T-helper 2 cell treated with Interferon-gamma antibody and Interleukin-4, amounts not matched to agents 5 μg/mL and 100 μg/mL, for 36 hours (primary cell): ENCODE results near the gene SH3BP4.
"Not testable (repeated sequence)": the region's sequence is repeated elsewhere in the genome, so short reads cannot be mapped to it uniquely, and the experiment has no call there.

ENCODE experiments used
- DNase-seq: peaks from one replicate; pipeline ENCODE4 v3.0.0; 2021; ENCODE audit warnings: low spot score
- H3K27ac Mint-ChIP-seq: one replicate; pipeline ENCODE4 v1.8.0; 2021; ENCODE audit warnings: mild to moderate bottlenecking, mixed read lengths
- H3K27me3 Mint-ChIP-seq: one replicate; pipeline ENCODE4 v1.8.0; 2021; ENCODE audit warnings: low read depth, mixed read lengths
- H3K36me3 Mint-ChIP-seq: one replicate; pipeline ENCODE4 v1.8.0; 2021; ENCODE audit warnings: low read depth, mixed read lengths
- H3K4me1 Mint-ChIP-seq: one replicate; pipeline ENCODE4 v1.8.0; 2021; ENCODE audit warnings: low read depth, mixed read lengths
- H3K4me3 Mint-ChIP-seq: one replicate; pipeline ENCODE4 v1.8.0; 2022; ENCODE audit warnings: mild to moderate bottlenecking, moderate library complexity, mixed read lengths
- H3K9me3 Mint-ChIP-seq: one replicate; pipeline ENCODE4 v1.8.0; 2021; ENCODE audit warnings: mixed read lengths

Gene SH3BP4

DNA sequence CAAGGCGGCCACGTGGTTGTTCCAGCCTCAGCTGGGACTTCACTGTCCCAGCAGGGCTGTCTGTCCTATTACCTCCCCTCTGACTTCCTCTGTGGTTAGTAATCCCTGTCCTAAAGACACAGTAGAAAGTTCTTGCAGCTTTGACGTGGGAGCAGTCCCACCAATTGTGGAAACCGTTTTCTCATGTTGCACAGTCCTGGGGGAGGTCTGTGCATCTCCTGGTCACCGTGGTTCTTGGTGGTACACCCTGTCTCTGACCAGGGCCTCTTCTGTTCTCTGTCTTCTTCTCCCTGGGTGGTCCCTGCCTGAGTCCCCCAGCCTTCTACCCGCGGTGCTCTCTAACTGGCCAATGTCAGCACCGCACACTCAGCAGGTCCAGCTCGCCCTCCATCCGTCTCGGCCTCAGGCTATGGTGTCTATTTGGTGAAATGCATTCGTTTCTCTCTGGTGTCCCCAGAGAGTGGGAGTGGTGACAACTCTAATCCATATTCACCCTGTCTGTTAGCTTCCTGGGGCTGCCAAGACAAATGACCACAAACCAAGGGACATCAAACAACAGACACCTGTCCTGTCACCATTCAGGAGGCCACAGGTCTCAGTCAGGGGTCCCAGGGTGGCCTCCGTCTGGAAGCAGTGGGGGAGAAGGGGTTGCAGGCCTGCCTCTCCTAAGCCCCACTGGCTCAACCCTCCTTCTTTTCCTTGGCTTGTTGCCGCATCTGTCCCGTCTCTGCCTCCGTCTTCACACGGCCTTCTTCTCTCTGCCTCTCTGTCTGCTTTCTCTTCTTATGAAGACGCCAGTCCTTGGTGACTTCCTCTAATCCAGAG, 99.8 kb downstream of the SH3BP4 start:
- Mint-ChIP-seq H3K27ac (no peak overlapping the region), H3K27me3 (peaks cover 2% of the 10 kb centered on the region), H3K4me3 (no peak overlapping the region), H3K4me1 (no peaks in the 10 kb centered on the region), H3K36me3 (no peaks in the 10 kb centered on the region), H3K9me3 (no peaks in the 10 kb centered on the region)
- no peak for DNase-seq

- DNase-seq, result no peak
- no peaks in the 10 kb centered on the region for H3K4me1 Mint-ChIP-seq
- H3K36me3 Mint-ChIP-seq, result no peaks in the 10 kb centered on the region
- no peaks in the 10 kb centered on the region for H3K9me3 Mint-ChIP-seq
- H3K27ac Mint-ChIP-seq, result no peak overlapping the region
- no peaks in the 10 kb centered on the region for H3K27me3 Mint-ChIP-seq
- no peak overlapping the region for H3K4me3 Mint-ChIP-seq
Measured at GRCh38 chr2:235052514-235053354, 100.9 kb downstream of the SH3BP4 start.

GRCh38 chr2:235053651-235054050, 101.8 kb downstream of the SH3BP4 start:
- H3K9me3 Mint-ChIP-seq, result no peaks in the 10 kb centered on the region
- H3K4me3 Mint-ChIP-seq, result no peak overlapping the region
- DNase-seq, result no peak
- no peaks in the 10 kb centered on the region for H3K4me1 Mint-ChIP-seq
- H3K27me3 Mint-ChIP-seq, result no peaks in the 10 kb centered on the region
- no peak overlapping the region for H3K27ac Mint-ChIP-seq
- no peaks in the 10 kb centered on the region for H3K36me3 Mint-ChIP-seq

DNA sequence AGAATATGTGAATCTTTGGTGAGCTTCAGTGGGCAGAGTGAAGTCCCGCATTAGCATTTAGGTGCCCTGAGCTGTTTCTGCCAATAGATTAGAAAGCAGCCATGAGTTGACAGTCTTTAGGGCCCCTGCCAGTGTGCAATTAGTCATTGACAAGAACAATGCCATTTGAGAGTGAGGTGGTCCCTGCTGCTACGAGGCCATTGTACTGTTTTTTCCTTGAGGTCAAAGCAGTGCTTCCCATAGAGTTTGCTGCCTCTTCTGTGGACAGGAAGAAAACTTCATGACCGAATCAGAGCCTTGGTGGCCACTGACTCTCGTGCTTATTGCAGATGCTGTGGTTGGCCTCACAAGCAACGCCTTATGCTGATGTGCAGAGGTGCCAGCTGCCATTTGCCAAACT, 102.7 kb downstream of the SH3BP4 start:
- H3K27ac Mint-ChIP-seq, result no peak overlapping the region
- no peaks in the 10 kb centered on the region for H3K9me3 Mint-ChIP-seq
- H3K4me1 Mint-ChIP-seq, result no peaks in the 10 kb centered on the region
- no peaks in the 10 kb centered on the region for H3K36me3 Mint-ChIP-seq
- DNase-seq, result no peak
- H3K27me3 Mint-ChIP-seq, result no peaks in the 10 kb centered on the region
- H3K4me3 Mint-ChIP-seq, result no peak overlapping the region

GRCh38 chr2:235054919-235055318, 103.1 kb downstream of the SH3BP4 start:
- H3K9me3 Mint-ChIP-seq, result no peaks in the 10 kb centered on the region
- no peak overlapping the region for H3K4me3 Mint-ChIP-seq
- H3K36me3 Mint-ChIP-seq, result no peaks in the 10 kb centered on the region
- no peak overlapping the region for H3K27ac Mint-ChIP-seq
- DNase-seq, result no peak
- no peaks in the 10 kb centered on the region for H3K27me3 Mint-ChIP-seq
- H3K4me1 Mint-ChIP-seq, result no peaks in the 10 kb centered on the region

DNA sequence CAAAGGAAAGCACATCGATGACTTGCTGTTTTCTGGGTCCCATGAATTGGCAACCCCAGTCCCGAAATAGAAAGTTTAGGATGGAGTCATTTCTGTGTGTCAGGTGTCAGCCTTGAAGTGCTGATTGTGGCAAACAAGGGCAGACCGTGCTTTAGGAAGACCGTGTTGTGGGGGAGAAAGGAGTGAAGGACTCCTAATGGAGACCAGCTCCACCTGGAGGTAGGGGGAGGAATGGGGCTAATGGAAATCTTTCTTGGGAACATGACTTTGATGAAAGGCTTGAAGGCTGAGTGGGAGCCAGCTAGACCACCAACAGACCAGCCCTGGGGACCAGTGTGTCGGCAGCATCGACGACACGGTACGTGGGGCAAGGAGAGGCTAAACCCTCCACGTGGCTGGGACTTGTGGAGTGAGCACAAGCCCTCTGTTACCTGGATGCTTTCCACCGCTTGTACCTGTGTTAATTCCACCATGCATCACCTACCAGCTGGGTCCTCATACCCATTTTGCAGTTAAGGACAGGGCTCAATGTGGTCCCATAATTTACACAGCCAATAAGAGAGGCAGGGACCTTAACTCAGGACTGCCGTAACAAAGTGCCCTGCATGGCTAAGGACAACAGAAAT, 104.2 kb downstream of the SH3BP4 start:
- H3K4me3 Mint-ChIP-seq, result no peak overlapping the region
- DNase-seq, result no peak
- no peaks in the 10 kb centered on the region for H3K36me3 Mint-ChIP-seq
- no peaks in the 10 kb centered on the region for H3K4me1 Mint-ChIP-seq
- H3K27me3 Mint-ChIP-seq, result no peaks in the 10 kb centered on the region
- no peak overlapping the region for H3K27ac Mint-ChIP-seq
- no peaks in the 10 kb centered on the region for H3K9me3 Mint-ChIP-seq

DNA sequence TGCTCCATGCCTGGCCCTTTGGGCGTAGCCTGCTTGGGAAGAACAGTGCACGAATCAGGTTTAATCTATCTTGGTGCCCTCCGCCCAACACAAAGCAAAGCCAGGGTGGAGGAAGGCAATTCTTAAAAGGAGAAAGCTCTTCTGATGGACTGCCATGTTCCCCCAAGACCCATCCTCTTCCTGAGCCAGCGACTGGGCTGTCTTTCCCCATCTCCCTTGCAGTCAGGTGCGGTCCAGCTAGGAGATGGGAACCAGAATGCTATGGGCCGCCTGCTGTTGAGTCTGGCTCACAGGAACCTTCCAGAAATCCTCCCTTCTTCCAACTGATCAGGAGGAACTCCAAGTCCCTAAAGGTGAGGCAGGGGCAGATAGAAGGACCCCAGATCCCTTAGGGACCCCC, 105.0 kb downstream of the SH3BP4 start:
- Mint-ChIP-seq H3K9me3 (no peaks in the 10 kb centered on the region), H3K27me3 (no peaks in the 10 kb centered on the region), H3K4me3 (no peak overlapping the region), H3K27ac (no peak overlapping the region), H3K4me1 (no peaks in the 10 kb centered on the region), H3K36me3 (no peaks in the 10 kb centered on the region)
- DNase-seq, result no peak

DNA sequence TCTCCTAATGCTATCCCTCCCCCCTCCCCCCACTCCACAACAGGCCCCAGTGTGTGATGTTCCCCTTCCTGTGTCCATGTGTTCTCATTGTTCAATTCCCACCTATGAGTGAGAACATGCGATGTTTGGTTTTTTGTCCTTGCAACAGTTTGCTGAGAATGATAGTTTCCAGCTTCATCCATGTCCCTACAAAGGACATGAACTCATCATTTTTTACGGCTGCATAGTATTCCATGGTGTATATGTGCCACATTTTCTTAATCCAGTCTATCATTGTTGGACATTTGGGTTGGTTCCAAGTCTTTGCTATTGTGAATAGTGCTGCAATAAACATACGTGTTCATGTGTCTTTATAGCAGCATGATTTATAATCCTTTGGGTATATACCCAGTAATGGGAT, 105.8 kb downstream of the SH3BP4 start:
- H3K36me3 Mint-ChIP-seq, H3K9me3 Mint-ChIP-seq, H3K27me3 Mint-ChIP-seq, H3K4me3 Mint-ChIP-seq, H3K27ac Mint-ChIP-seq, DNase-seq, H3K4me1 Mint-ChIP-seq: not testable (repeated sequence)

DNA sequence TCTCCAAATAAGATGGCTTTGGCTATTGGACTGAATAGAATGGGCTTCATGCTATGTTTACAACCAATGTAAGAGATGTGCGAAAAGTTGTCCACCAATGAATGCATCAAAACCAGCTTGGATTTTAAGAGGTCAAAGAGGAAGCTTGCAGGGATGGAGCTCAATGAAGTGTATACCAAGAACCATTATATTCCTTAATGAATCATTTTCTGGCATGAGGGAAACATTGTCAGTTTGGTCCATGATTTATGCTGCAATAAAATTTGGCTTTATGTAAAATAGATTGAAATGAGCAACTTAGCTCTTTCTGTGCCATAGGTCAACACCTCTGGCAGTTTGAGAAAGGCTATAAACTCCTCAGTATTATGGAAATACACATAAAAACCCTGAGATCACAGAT, 107.3 kb downstream of the SH3BP4 start:
- Mint-ChIP-seq H3K4me3 (no peak overlapping the region), H3K36me3 (no peaks in the 10 kb centered on the region), H3K9me3 (no peaks in the 10 kb centered on the region), H3K27ac (no peak overlapping the region), H3K4me1 (no peaks in the 10 kb centered on the region), H3K27me3 (no peaks in the 10 kb centered on the region)
- DNase-seq, result no peak

GRCh38 chr2:235061656-235062055, 109.8 kb downstream of the SH3BP4 start:
- H3K27me3 Mint-ChIP-seq, result no peaks in the 10 kb centered on the region
- H3K4me3 Mint-ChIP-seq, result no peak overlapping the region
- H3K36me3 Mint-ChIP-seq, result no peaks in the 10 kb centered on the region
- DNase-seq, result no peak
- no peaks in the 10 kb centered on the region for H3K4me1 Mint-ChIP-seq
- H3K9me3 Mint-ChIP-seq, result no peaks in the 10 kb centered on the region
- H3K27ac Mint-ChIP-seq, result no peak overlapping the region

DNA sequence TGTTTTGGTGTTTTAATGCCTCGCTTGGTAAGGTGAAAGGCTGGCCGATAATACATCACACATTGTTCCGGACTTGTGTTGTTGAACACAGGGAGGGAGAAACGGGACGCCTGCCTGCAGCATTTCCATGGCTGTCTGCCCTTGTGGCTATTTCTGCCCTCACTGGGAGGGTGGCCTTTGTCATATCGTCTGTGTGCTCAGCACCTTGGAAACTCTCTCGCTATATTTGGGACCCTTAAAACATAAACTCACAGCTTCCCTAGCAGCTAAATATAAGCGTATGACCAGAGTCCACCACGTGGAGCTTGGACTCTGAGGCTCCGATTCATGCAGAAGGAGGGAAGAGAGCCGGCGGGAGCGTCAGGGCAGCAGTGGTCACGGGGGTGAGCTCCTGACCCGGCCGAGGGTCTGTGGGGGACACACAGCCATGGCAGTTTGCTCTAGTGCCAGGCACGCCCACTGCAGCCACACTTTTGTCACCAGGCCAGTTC, 111.7 kb downstream of the SH3BP4 start:
- Mint-ChIP-seq H3K9me3 (no peaks in the 10 kb centered on the region), H3K27me3 (no peaks in the 10 kb centered on the region), H3K36me3 (no peaks in the 10 kb centered on the region), H3K4me3 (no peak overlapping the region), H3K27ac (no peak overlapping the region), H3K4me1 (no peaks in the 10 kb centered on the region)
- DNase-seq, result no peak

- Mint-ChIP-seq H3K4me3 (no peak overlapping the region), H3K36me3 (no peaks in the 10 kb centered on the region), H3K4me1 (no peaks in the 10 kb centered on the region), H3K27me3 (no peaks in the 10 kb centered on the region), H3K27ac (no peak overlapping the region), H3K9me3 (no peaks in the 10 kb centered on the region)
- DNase-seq, result no peak
Measured at GRCh38 chr2:235064976-235065375, 113.2 kb downstream of the SH3BP4 start.

DNA sequence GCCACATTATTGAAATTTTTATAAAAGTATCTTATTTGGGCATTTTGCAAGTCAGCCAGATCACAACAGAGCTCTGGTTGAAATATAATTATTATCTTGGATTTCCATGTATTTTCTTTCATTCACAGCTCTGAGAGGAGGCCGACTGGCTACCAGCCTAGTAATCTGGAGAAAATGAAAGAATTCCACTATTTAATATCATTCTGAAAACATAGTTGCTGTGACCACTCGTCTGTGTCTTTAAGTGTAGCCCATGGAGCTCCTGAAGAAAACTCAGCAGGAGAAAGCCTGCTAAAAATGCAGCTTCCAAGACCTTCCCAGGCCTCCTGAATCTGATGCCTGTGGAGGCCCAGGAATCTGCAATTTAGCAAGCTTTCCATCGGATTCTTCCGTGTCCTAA, 114.7 kb downstream of the SH3BP4 start:
- no peaks in the 10 kb centered on the region for H3K4me1 Mint-ChIP-seq
- H3K9me3 Mint-ChIP-seq, result no peaks in the 10 kb centered on the region
- no peaks in the 10 kb centered on the region for H3K27me3 Mint-ChIP-seq
- no peak for DNase-seq
- no peaks in the 10 kb centered on the region for H3K36me3 Mint-ChIP-seq
- no peak overlapping the region for H3K4me3 Mint-ChIP-seq
- no peak overlapping the region for H3K27ac Mint-ChIP-seq

DNA sequence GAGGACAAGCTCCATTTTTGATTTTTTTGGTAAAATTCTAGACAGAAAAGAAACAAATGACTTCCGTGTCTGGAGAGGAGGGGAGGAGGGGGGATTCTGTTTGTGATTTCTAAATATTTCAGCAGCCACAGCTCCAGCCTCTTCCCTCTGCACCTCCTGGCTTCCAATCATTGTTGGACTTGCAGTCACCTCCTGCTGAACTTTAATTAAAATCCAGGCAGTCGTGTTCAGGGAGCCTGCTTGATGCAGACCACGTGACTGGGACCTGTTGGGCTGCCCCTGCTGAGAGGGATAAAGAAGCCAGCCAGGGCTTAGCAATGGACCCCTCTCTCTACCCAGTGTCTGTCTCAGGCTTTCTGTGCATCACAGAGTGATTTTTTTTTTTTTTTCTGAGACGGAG, 115.1 kb downstream of the SH3BP4 start:
- Mint-ChIP-seq H3K9me3 (no peaks in the 10 kb centered on the region), H3K27me3 (no peaks in the 10 kb centered on the region), H3K4me1 (no peaks in the 10 kb centered on the region), H3K27ac (no peak overlapping the region), H3K36me3 (no peaks in the 10 kb centered on the region), H3K4me3 (no peak overlapping the region)
- DNase-seq, result no peak
